GM20000 (cell line): Measurements from ENCODE around the gene CLDN20.
"Not testable (repeated sequence)": the region's sequence is repeated elsewhere in the genome, so short reads cannot be mapped to it uniquely, and the experiment has no call there.

Experiments
- DNase-seq: peaks from one replicate; pipeline ENCODE4 v3.0.0; 2012; ENCODE audit warnings: low spot score
- TF ChIP-seq, protein P1 (sequence below): IDR thresholded peaks from 2 replicates; pipeline ENCODE4 v1.5.1; 2012; ENCODE audit warnings: mild to moderate bottlenecking, control low read depth; ENCODE audit errors: extremely low read depth, missing control alignments

CLDN20 gene

GRCh38 chr6:155222506-155222905 is 41.3 kb upstream of the CLDN20 start:
- TF ChIP-seq, protein P1, sequence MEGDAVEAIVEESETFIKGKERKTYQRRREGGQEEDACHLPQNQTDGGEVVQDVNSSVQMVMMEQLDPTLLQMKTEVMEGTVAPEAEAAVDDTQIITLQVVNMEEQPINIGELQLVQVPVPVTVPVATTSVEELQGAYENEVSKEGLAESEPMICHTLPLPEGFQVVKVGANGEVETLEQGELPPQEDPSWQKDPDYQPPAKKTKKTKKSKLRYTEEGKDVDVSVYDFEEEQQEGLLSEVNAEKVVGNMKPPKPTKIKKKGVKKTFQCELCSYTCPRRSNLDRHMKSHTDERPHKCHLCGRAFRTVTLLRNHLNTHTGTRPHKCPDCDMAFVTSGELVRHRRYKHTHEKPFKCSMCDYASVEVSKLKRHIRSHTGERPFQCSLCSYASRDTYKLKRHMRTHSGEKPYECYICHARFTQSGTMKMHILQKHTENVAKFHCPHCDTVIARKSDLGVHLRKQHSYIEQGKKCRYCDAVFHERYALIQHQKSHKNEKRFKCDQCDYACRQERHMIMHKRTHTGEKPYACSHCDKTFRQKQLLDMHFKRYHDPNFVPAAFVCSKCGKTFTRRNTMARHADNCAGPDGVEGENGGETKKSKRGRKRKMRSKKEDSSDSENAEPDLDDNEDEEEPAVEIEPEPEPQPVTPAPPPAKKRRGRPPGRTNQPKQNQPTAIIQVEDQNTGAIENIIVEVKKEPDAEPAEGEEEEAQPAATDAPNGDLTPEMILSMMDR: no peak
- no peak for DNase-seq

DNA sequence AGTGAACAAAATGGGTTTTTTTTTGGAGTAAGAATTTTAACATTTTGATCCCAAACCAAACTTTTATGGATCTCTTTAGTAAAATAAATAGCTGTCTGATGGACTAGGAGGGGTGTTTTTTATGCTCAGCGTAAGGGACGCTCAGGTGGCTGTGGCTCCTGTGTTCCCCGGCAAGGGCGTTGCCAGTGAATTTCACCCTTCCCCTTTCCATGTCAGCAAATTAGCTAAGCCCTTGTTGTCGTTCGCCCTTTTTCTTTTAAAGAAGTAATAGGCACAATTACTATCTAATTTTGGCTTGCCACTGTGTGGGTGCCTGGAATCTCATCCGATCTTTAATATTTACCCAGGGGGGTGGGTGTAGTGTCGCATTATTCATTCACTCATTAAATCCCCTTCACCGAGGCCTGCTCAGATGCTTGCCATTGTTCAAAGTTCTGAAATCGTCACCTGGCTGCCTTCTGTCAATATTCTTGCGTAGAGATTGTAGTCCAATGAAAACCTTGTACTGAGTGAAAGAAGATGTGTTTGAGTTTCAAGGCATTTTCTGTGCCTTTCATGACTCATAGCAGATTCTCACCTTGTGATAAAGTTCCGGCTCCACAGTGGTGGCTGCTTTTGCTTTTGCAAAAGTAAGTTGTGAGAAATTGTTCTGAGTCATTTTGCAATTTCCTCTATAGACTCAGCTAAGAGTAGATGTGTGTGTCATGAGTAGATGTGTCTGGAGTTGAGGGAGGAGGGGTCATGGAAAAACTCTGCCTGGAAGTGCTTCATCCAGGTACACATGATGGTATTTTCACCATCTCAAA is 40.0 kb upstream of the CLDN20 start:
- DNase-seq: peak; percentile 79
- TF ChIP-seq, protein P1: no peak

GRCh38 chr6:155224618-155225017 is 39.2 kb upstream of the CLDN20 start:
- TF ChIP-seq, protein P1: no peak
- DNase-seq: no peak

- TF ChIP-seq, protein P1: no peak
- DNase-seq: no peak
These were observed 36.8 kb upstream of the CLDN20 start for GRCh38 chr6:155227046-155227445.

DNA sequence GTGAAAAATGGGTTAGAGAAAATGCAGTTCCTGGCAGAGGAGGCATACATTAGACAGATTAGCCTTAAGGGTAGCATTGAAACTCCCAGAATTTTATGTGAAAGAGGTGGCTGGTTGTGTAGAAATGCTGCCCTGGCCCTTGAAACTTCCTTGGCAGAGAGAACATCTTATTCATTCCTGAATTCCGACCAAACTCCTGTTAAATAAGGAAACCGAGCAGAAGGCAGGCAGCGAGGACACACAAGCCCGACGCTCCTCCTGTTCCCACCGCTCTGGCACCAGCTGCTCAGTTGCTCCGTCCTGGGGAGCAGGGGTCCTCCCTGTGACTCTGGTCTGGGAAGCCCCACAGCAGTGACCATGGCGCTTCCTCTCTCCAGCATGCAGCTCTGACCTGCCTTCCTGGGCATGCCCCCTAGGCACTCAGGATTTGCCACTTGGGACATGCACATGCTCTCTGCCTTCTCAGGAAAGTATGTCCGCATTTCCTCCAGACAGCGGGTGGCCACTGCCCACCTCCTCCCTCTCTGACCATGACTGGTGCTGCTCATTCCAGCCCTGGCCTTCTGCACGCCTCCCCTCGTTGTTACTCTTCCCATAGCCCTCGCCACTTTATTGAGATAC is 35.2 kb upstream of the CLDN20 start:
- TF ChIP-seq, protein P1: no peak
- DNase-seq: no peak

- not testable (repeated sequence) for DNase-seq
These were observed 32.8 kb upstream of the CLDN20 start for GRCh38 chr6:155230975-155231374.

- TF ChIP-seq, protein P1: no peak
- DNase-seq: no peak
These were observed 31.0 kb upstream of the CLDN20 start for GRCh38 chr6:155232848-155233247.
